K562 (cell line): ENCODE data around the gene GAPDHS.

Source experiments
- BCL6 ChIP-seq: fragments of 250-450 bp; sonication (Bioruptor Pico); IDR thresholded peaks from 2 replicates; pipeline ENCODE4 v1.4.0; 2020
- FOS ChIP-seq: IDR thresholded peaks from 3 replicates; pipeline ENCODE4 v1.6.1; 2011; ENCODE audit not compliant: insufficient read length; ENCODE audit errors: extremely low read depth
- POLR2AphosphoS5 ChIP-seq: IDR thresholded peaks from 2 replicates; pipeline ENCODE4 v1.6.1; 2011; ENCODE audit warnings: mild to moderate bottlenecking, low read depth, low read length, moderate library complexity; ENCODE audit not compliant: control insufficient read depth, insufficient read depth
- POLR2H ChIP-seq: IDR thresholded peaks from 2 replicates; pipeline ENCODE4 v1.6.1; 2016; ENCODE audit warnings: missing genetic modification characterization, low read depth, mild to moderate bottlenecking, control low read depth, missing compliant biosample characterization, moderate library complexity
- ZNF431 ChIP-seq: sonication (generic); formaldehyde crosslinking; IDR thresholded peaks from 2 replicates; pipeline ENCODE4 v1.8.0; 2022; ENCODE audit warnings: mild to moderate bottlenecking, missing genetic modification reagents

DNA sequence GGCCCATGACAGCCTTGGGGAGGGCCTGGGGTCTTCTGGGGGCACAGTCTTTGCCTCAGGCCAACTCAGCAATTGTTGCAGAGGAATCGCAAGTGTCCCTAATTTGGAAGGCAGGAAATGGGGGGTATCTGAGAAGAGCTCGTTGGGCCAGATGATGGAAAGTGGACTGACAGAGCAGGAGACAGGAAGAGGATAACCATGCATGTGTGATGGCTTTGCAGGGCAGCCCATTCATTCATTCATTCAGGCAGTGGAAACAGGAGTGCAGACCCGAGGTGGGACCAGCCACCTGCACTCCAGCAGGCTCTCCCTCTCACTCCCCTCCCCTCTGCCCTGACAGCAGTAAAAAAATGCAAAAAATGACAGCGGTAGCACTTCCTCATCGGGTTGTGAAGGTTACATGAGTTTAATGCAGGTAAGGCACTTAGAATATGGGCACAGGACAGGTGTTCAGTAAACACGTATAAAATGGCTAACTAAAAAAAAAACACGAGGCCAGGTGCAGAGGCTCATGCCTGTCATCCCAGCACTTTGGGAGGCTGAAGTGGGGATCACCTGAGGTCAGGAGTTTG lies 7.2 kb downstream of the GAPDHS start:
- TF ChIP-seq POLR2H (tag) (no peak), FOS (no peak), ZNF431 (CRISPR knock-in tag) (no peak), BCL6 (no peak), POLR2AphosphoS5 (no peak)
